Ascending aorta (tissue), 2 donors: ENCODE results near the gene HSPA6. TPM values are rescaled to one million over a fixed set of nuclear protein-coding genes. Genes with fewer than 3 reads are reported as not detected.

Source experiments
- DNase-seq, 2 donors: peaks; one replicate each; pipeline ENCODE4 v3.0.0-alpha.2; 2019; ENCODE audit warnings: low spot score in 2 of 2
- H3K27ac ChIP-seq, 2 donors: fragments of 200-600 bp; sonication (generic); one replicate each; pipeline ENCODE4 v1.5.1; 2016 to 2017; ENCODE audit warnings: mild to moderate bottlenecking in 1 of 2
- H3K27me3 ChIP-seq: fragments of 200-600 bp; sonication (generic); one replicate; pipeline ENCODE4 v1.5.1; 2017
- H3K36me3 ChIP-seq, 2 donors: fragments of 200-600 bp; sonication (generic); one replicate each; pipeline ENCODE4 v1.5.1; 2016
- H3K4me1 ChIP-seq, 2 donors: fragments of 200-600 bp; sonication (generic); one replicate each; pipeline ENCODE4 v1.5.1; 2016 to 2017; ENCODE audit warnings: mild to moderate bottlenecking in 1 of 2
- H3K4me3 ChIP-seq, 2 donors: fragments of 200-600 bp; sonication (generic); one replicate each; pipeline ENCODE4 v1.5.1; 2016 to 2017; ENCODE audit warnings: mild to moderate bottlenecking in 1 of 2
- H3K9me3 ChIP-seq, 2 donors: fragments of 200-600 bp; sonication (generic); one replicate each; pipeline ENCODE4 v1.5.1; 2016
- CTCF ChIP-seq, 3 experiments: fragments of 200-600 bp in 2 of 3; fragments of 450-650 bp in 1 of 3; sonication (generic) in 2 of 3; IDR thresholded peaks; one replicate each; pipeline ENCODE4 v1.5.1; 2016 to 2019; ENCODE audit warnings: antibody characterized with exemption in 3 of 3, mild to moderate bottlenecking in 1 of 3, moderate library complexity in 1 of 3
- intact Hi-C: fragments of 100-400 bp; cut with DNase I; formaldehyde crosslinking; loops from one replicate; pipeline ENCODE4 v1.15.1; 2023
- total RNA-seq: library from RNA; depleted of rRNA; stranded (reverse); fragments of >200 nt; gene quantifications from one replicate; pipeline ENCODE4 v1.1.0, GENCODE V29; 2016

Gene HSPA6
- total RNA-seq, 1 donor from 2014 or later, result 1.9 TPM

GRCh38 chr1:161494091-161494735, 30.1 kb upstream of the HSPA6 start:
- Histone ChIP-seq H3K9me3 (no peaks in the 10 kb centered on the region), H3K4me3 (no peak overlapping the region), H3K4me1 (no peaks in the 10 kb centered on the region), H3K36me3 (no peaks in the 10 kb centered on the region), H3K27me3 (no peaks in the 10 kb centered on the region), H3K27ac (no peak overlapping the region)
- intact Hi-C loops, result no loop called here
- no peak for DNase-seq
- no peak for TF ChIP-seq CTCF (IDR thresholded peaks at IDR 0.05)

- Histone ChIP-seq H3K4me1 (no peaks in the 10 kb centered on the region), H3K9me3 (no peaks in the 10 kb centered on the region), H3K36me3 (no peaks in the 10 kb centered on the region), H3K27me3 (no peaks in the 10 kb centered on the region), H3K27ac (no peak overlapping the region), H3K4me3 (no peak overlapping the region)
- no peak for TF ChIP-seq CTCF (IDR thresholded peaks at IDR 0.05)
- intact Hi-C loops, result no loop called here
- no peak for DNase-seq
Measured at GRCh38 chr1:161495490-161495889, 28.9 kb upstream of the HSPA6 start.

GRCh38 chr1:161497961-161498360, 26.4 kb upstream of the HSPA6 start:
- Histone ChIP-seq H3K36me3 (no peaks in the 10 kb centered on the region), H3K27ac (no peak overlapping the region), H3K4me3 (no peak overlapping the region), H3K9me3 (no peaks in the 10 kb centered on the region), H3K4me1 (no peaks in the 10 kb centered on the region), H3K27me3 (no peaks in the 10 kb centered on the region)
- TF ChIP-seq CTCF (IDR thresholded peaks at IDR 0.05), result no peak
- no peak for DNase-seq
- intact Hi-C loops, result no loop called here

GRCh38 chr1:161498646-161499045, 25.7 kb upstream of the HSPA6 start:
- no peak overlapping the region for H3K4me3 ChIP-seq
- no peak for TF ChIP-seq CTCF (IDR thresholded peaks at IDR 0.05)
- H3K36me3 ChIP-seq, result no peaks in the 10 kb centered on the region
- H3K4me1 ChIP-seq, result no peaks in the 10 kb centered on the region
- no peaks in the 10 kb centered on the region for H3K27me3 ChIP-seq
- intact Hi-C loops, result no loop called here
- no peak for DNase-seq
- no peaks in the 10 kb centered on the region for H3K9me3 ChIP-seq
- no peak overlapping the region for H3K27ac ChIP-seq

GRCh38 chr1:161499099-161500039, 25.0 kb upstream of the HSPA6 start:
- intact Hi-C loops, result no loop called here
- H3K4me3 ChIP-seq, result no peak overlapping the region
- H3K27ac ChIP-seq, result no peak overlapping the region
- TF ChIP-seq CTCF (IDR thresholded peaks at IDR 0.05), result no peak
- no peaks in the 10 kb centered on the region for H3K9me3 ChIP-seq
- H3K4me1 ChIP-seq, result no peaks in the 10 kb centered on the region
- no peak for DNase-seq
- H3K36me3 ChIP-seq, result no peaks in the 10 kb centered on the region
- H3K27me3 ChIP-seq, result no peaks in the 10 kb centered on the region
